ENCODE measurements around the gene MBTPS1.

- TF ChIP-seq CTCF (IDR thresholded peaks at IDR 0.05) (no peak), POLR2A (IDR thresholded peaks at IDR 0.05) (no peak)
These were observed 13.1 kb downstream of the MBTPS1 start for GRCh38 chr16:84103678-84104077.

Data from heart left ventricle (tissue), 13 donors.